Heart left ventricle (tissue), 16 donors: ENCODE results near the gene FBLN2. TPM values are rescaled to one million over a fixed set of nuclear protein-coding genes. Genes with fewer than 3 reads are reported as not detected.

Experiments
- ATAC-seq, 4 donors: fragments of 200-7000 bp; cut with Tn5 transposase; one replicate each; pipeline ENCODE4 v1.9.1; 2020 to 2022; ENCODE audit warnings: moderate library complexity in 4 of 4, mild to moderate bottlenecking in 3 of 4, moderate number of reproducible peaks in 1 of 4
- DNase-seq, 5 donors: peaks; one replicate each; pipeline ENCODE4 v3.0.0-alpha.2; 2020
- H3K27ac ChIP-seq, 12 donors: fragments of 200-600 bp; sonication (generic) in 4 of 12; one replicate each; pipeline versions ENCODE4 v1.5.0 to v1.8.0; 2016 to 2022; ENCODE audit warnings: mild to moderate bottlenecking in 2 of 12
- H3K27me3 ChIP-seq, 9 donors: fragments of 200-600 bp; sonication (generic) in 2 of 9; one replicate each; pipeline versions ENCODE4 v1.5.1 to v1.8.0; 2016 to 2022; ENCODE audit warnings: mild to moderate bottlenecking in 3 of 9
- H3K36me3 ChIP-seq, 9 donors: fragments of 200-600 bp; sonication (generic) in 2 of 9; one replicate each; pipeline versions ENCODE4 v1.5.0 to v1.8.0; 2018 to 2022; ENCODE audit warnings: mild to moderate bottlenecking in 2 of 9
- H3K4me1 ChIP-seq, 12 donors: fragments of 200-600 bp; sonication (generic) in 4 of 12; one replicate each; pipeline versions ENCODE4 v1.5.0 to v1.8.0; 2016 to 2022; ENCODE audit warnings: mild to moderate bottlenecking in 3 of 12
- H3K4me3 ChIP-seq, 12 donors: fragments of 200-600 bp; sonication (generic) in 4 of 12; one replicate each; pipeline versions ENCODE4 v1.5.0 to v1.8.0; 2017 to 2022; ENCODE audit warnings: mild to moderate bottlenecking in 9 of 12, moderate library complexity in 4 of 12
- H3K9me3 ChIP-seq, 12 donors: fragments of 200-600 bp; sonication (generic) in 4 of 12; one replicate each; pipeline versions ENCODE4 v1.5.0 to v1.8.0; 2016 to 2022; ENCODE audit warnings: mild to moderate bottlenecking in 1 of 12
- CTCF ChIP-seq, 12 donors: fragments of 200-600 bp; sonication (generic) in 4 of 12; IDR thresholded peaks; one replicate each; pipeline versions ENCODE4 v1.5.0 to v1.8.0; 2018 to 2022; ENCODE audit warnings: antibody characterized with exemption in 12 of 12, mild to moderate bottlenecking in 5 of 12
- POLR2A ChIP-seq, 2 donors: fragments of 450-650 bp; IDR thresholded peaks; one replicate each; pipeline ENCODE4 v1.6.1; 2017; ENCODE audit warnings: antibody characterized with exemption in 2 of 2, mild to moderate bottlenecking in 2 of 2, moderate library complexity in 2 of 2
- WGBS, 4 donors: extraction: QIAGEN DNeasy Blood & Tissue Kit in 2 of 4; methylation state at CpG; one replicate each; pipeline versions ENCODE4 v1.1.5 to v1.1.7; 2013 to 2018; 5-methylcytosine and 5-hydroxymethylcytosine counted together
- intact Hi-C, 10 donors: fragments of 100-400 bp; cut with DNase I; formaldehyde crosslinking; loops; one replicate each; pipeline versions ENCODE4 v1.11.1 to v1.14.2; 2022
- polyA plus RNA-seq, 2 donors: library from polyadenylated mRNA; stranded (reverse); fragments of 200-250 nt; gene quantifications; one replicate each; pipeline ENCODE4 v1.2.3, GENCODE V29; 2013
- total RNA-seq, 9 donors: library from RNA; depleted of rRNA in 2 of 9; stranded (reverse); fragments of >200 nt in 2 of 9; fragmentation: NEBNext Ultra II Directional in 3 of 9; extraction: Animal tissue kit (Norgen Biotek cat#: 25700) in 3 of 9; gene quantifications; one replicate each; pipeline versions ENCODE4 v1.1.0 to v1.2.4, GENCODE V29; 2016 to 2023
- donor health status: ischemic (EF 13 %, LVEDD 7.1; RV severe dilation, severe dysfunction).
- donor health status: healthy with polysubstance abuse.
- donor health status: DM: no; HTN: yes; CAD: no.
- donor health status: DM: no; HTN: no; CAD: no.
- donor health status: ischemic (EF 25% LVEDD 6.9; RV normal size, moderate dysfunction).
- donor health status: ischemic (EF 25% LVEDD 5.7; RV mildly dilated, moderate dysfunction).
- donor health status: healthy.
- donor health status: DM: yes; HTN: yes; CAD: no.
- donor health status: ischemic (EF 35%, LVEDD 5.7; RV mildly dilated, moderate dysfunction).
- donor health status: nonischemic (EF 11% LVEDD 7.7; RV severe dilation, severe dysfunction).
- donor health status: DM: yes; HTN: yes; CAD: no.
- donor health status: PGD.
- donor health status: ischemic (EF 29% LVEDD 5.4; RV normal size, mild dysfunction).
- donor health status: nonischemic (EF 23%, LVEDD 6.1; RV moderate dilation, normal function).

The FBLN2 gene
- total and polyA plus RNA-seq, 11 donors: 16.5 to 118 (median 42.7) TPM

- TF ChIP-seq CTCF (IDR thresholded peaks at IDR 0.05) (no peak), POLR2A (IDR thresholded peaks at IDR 0.05) (no peak)
- no peaks in the 10 kb centered on the region for H3K27me3 ChIP-seq
- peak in 1 of 5 donors; percentile 58 for DNase-seq
- H3K36me3 ChIP-seq: peaks cover 0 to 9% (median 0%) of the 10 kb centered on the region in 9 donors
- no peaks in the 10 kb centered on the region for H3K9me3 ChIP-seq
- peaks cover 7 to 46% (median 20%) of the 10 kb centered on the region in 12 donors for H3K4me1 ChIP-seq
- no peak overlapping the region for H3K4me3 ChIP-seq
- intact Hi-C loops: loop anchor here in 4 of 10 donors (5.0 to 10.0 kb wide), 4 partner anchors 63 to 77 kb away; no protein-coding TSS in a partner anchor
- H3K27ac ChIP-seq: no peak overlapping the region
- WGBS, 4 donors: 82 to 89% (median 85%) methylated on average over 24 to 26 of the region's 26 CpGs
- no peak for ATAC-seq
Observed at GRCh38 chr3:13569641-13570390, 20.9 kb downstream of the FBLN2 start.

GRCh38 chr3:13570391-13571194 is 21.7 kb downstream of the FBLN2 start:
- no peaks in the 10 kb centered on the region for H3K9me3 ChIP-seq
- H3K4me3 ChIP-seq: no peak overlapping the region
- intact Hi-C loops: no loop called here
- H3K27ac ChIP-seq: no peak overlapping the region
- no peaks in the 10 kb centered on the region for H3K27me3 ChIP-seq
- ATAC-seq (no peak), DNase-seq (peak in 1 of 5 donors; percentile 60)
- TF ChIP-seq POLR2A (IDR thresholded peaks at IDR 0.05) (no peak), CTCF (IDR thresholded peaks at IDR 0.05) (no peak)
- peaks cover 5 to 46% (median 20%) of the 10 kb centered on the region in 12 donors for H3K4me1 ChIP-seq
- peaks cover 0 to 9% (median 0%) of the 10 kb centered on the region in 9 donors for H3K36me3 ChIP-seq
- 93 to 97% (median 94%) methylated on average over 22 to 46 of the region's 46 CpGs for WGBS, 4 donors

GRCh38 chr3:13571264-13571663 is 22.3 kb downstream of the FBLN2 start:
- no peaks in the 10 kb centered on the region for H3K9me3 ChIP-seq
- intact Hi-C loops: no loop called here
- H3K27ac ChIP-seq: no peak overlapping the region
- peaks cover 0 to 46% (median 16%) of the 10 kb centered on the region in 12 donors for H3K4me1 ChIP-seq
- H3K4me3 ChIP-seq: no peak overlapping the region
- DNase-seq: no peak
- 70 to 94% (median 90%) methylated on average over 9 to 11 of the region's 11 CpGs for WGBS, 4 donors
- TF ChIP-seq CTCF (IDR thresholded peaks at IDR 0.05): no peak
- TF ChIP-seq POLR2A (IDR thresholded peaks at IDR 0.05): no peak
- H3K36me3 ChIP-seq: peaks cover 0 to 9% (median 0%) of the 10 kb centered on the region in 9 donors
- no peaks in the 10 kb centered on the region for H3K27me3 ChIP-seq
- ATAC-seq: no peak
